A673 (cell line): ENCODE results near the gene SLC9A2. TPM values are rescaled to one million over a fixed set of nuclear protein-coding genes. Genes with fewer than 3 reads are reported as not detected.

Source experiments
- Bru-seq: library from RNA; stranded (reverse); fragments of 400-500 nt; gene quantifications from one replicate; lab custom pipeline; 2021; lab: Mats Ljungman, UMichigan
- BruChase-seq, 2 experiments: library from RNA; stranded (reverse); fragments of 400-500 nt; gene quantifications; one replicate each; lab custom pipeline; 2021; lab: Mats Ljungman, UMichigan
- BruUV-seq: library from RNA; stranded (reverse); fragments of 400-500 nt; replicated peaks from 2 replicates; lab custom pipeline; 2021; lab: Mats Ljungman, UMichigan
- CTCF ChIA-PET: fragments of 300-600 bp; sonication (Branson Sonifier 250); formaldehyde crosslinking; loops from one replicate; lab custom pipeline; 2022; ENCODE audit warnings: antibody characterized with exemption; lab: Charles Lee
- POLR2A ChIA-PET: fragments of 300-600 bp; sonication (Branson Sonifier 250); formaldehyde crosslinking; loops from one replicate; lab custom pipeline; 2022; ENCODE audit warnings: antibody characterized with exemption; ENCODE audit not compliant: low non-redundant PET; lab: Charles Lee
- DNase-seq: peaks from one replicate; pipeline ENCODE4 v3.0.0-alpha.2; 2015; ENCODE audit warnings: low spot score
- H3K27ac ChIP-seq: fragments of 200-600 bp; sonication (generic); 2 replicates; pipeline ENCODE4 v1.5.1; 2016; ENCODE audit warnings: mixed run types, low read depth, mild to moderate bottlenecking, mixed read lengths, antibody characterized with exemption, low read length; ENCODE audit not compliant: poor library complexity, severe bottlenecking
- H3K27me3 ChIP-seq: fragments of 200-600 bp; sonication (generic); replicated peaks from 2 replicates; pipeline ENCODE4 v1.6.1; 2017; ENCODE audit warnings: mixed run types, low read depth, mild to moderate bottlenecking, mixed read lengths, antibody characterized with exemption, low read length; ENCODE audit not compliant: insufficient read depth, poor library complexity
- H3K36me3 ChIP-seq: fragments of 200-600 bp; sonication (generic); 2 replicates; pipeline ENCODE4 v1.6.1; 2016; ENCODE audit warnings: mixed run types, mild to moderate bottlenecking, mixed read lengths, antibody characterized with exemption, low read length; ENCODE audit not compliant: insufficient read depth, poor library complexity, severe bottlenecking
- H3K4me1 ChIP-seq: fragments of 200-600 bp; sonication (generic); 2 replicates; pipeline ENCODE4 v1.6.1; 2017; ENCODE audit warnings: mixed run types, mild to moderate bottlenecking, mixed read lengths, antibody characterized with exemption, low read length; ENCODE audit not compliant: insufficient read depth, poor library complexity, severe bottlenecking
- H3K4me3 ChIP-seq: fragments of 200-600 bp; sonication (generic); 2 replicates; pipeline ENCODE4 v1.5.1; 2016; ENCODE audit warnings: low read depth, mixed run types, mild to moderate bottlenecking, mixed read lengths, low read length; ENCODE audit not compliant: poor library complexity, severe bottlenecking
- H3K9me3 ChIP-seq: fragments of 200-600 bp; sonication (generic); 2 replicates; pipeline ENCODE4 v1.6.1; 2016; ENCODE audit warnings: mixed run types, low read depth, mild to moderate bottlenecking, mixed read lengths, antibody characterized with exemption, low read length; ENCODE audit not compliant: poor library complexity, severe bottlenecking
- EZH2 ChIP-seq: fragments of 200-600 bp; sonication (generic); IDR thresholded peaks from 2 replicates; pipeline ENCODE4 v1.6.1; 2017; ENCODE audit warnings: borderline replicate concordance, low read depth, mild to moderate bottlenecking, mixed read lengths, antibody characterized with exemption, low read length; ENCODE audit not compliant: poor library complexity, severe bottlenecking
- intact Hi-C: fragments of 100-400 bp; cut with micrococcal nuclease; formaldehyde crosslinking; loops from one replicate; pipeline ENCODE4 v1.10.0; 2022; ENCODE audit not compliant: unreplicated experiment
- long read RNA-seq: library from polyadenylated mRNA; stranded (forward); transcript quantifications from one replicate; pipeline ENCODE4 v2.0.0, GENCODE V29; 2022
- total RNA-seq: library from RNA; stranded (reverse); gene quantifications from 2 replicates; pipeline ENCODE4 v1.2.3, GENCODE V29; 2021
- TF ChIP-seq, protein P1 (sequence below): fragments of 300-800, 200-600 bp; sonication (generic); conservative IDR thresholded peaks from 2 replicates; pipeline ENCODE4 v1.5.1; 2017; ENCODE audit warnings: low read depth, mild to moderate bottlenecking, antibody characterized with exemption, low read length, moderate library complexity, mixed read lengths

The SLC9A2 gene
- total RNA-seq: not detected in 2 replicates
- Bru-seq, nascent RNA: percentile 1 among the genes with signal in this experiment
- BruChase-seq, experiment 1, labeled RNA remaining after a 2-hour chase: not detected
- percentile 1 among the genes with signal in this experiment for BruChase-seq, experiment 2, labeled RNA remaining after a 6-hour chase
- long read RNA-seq: 0 reads

- intact Hi-C loops: loop anchor here (5.0 kb wide), 1 partner anchor 97 kb away; no protein-coding TSS in a partner anchor
- Histone ChIP-seq H3K4me1 (no peaks in the 10 kb centered on the region), H3K27ac (no peak within 1 kb of the TSS), H3K4me3 (peak within 1 kb of the TSS; percentile 16), H3K9me3 (no peaks in the 10 kb centered on the region), H3K27me3 (peaks cover 80% of the 10 kb centered on the region), H3K36me3 (no peaks in the 10 kb centered on the region)
- BruUV-seq: no TSS peak
- peak; percentile 4 for DNase-seq
- TF ChIP-seq, protein P1, sequence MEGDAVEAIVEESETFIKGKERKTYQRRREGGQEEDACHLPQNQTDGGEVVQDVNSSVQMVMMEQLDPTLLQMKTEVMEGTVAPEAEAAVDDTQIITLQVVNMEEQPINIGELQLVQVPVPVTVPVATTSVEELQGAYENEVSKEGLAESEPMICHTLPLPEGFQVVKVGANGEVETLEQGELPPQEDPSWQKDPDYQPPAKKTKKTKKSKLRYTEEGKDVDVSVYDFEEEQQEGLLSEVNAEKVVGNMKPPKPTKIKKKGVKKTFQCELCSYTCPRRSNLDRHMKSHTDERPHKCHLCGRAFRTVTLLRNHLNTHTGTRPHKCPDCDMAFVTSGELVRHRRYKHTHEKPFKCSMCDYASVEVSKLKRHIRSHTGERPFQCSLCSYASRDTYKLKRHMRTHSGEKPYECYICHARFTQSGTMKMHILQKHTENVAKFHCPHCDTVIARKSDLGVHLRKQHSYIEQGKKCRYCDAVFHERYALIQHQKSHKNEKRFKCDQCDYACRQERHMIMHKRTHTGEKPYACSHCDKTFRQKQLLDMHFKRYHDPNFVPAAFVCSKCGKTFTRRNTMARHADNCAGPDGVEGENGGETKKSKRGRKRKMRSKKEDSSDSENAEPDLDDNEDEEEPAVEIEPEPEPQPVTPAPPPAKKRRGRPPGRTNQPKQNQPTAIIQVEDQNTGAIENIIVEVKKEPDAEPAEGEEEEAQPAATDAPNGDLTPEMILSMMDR: no peak
- TF ChIP-seq EZH2: no peak
- CTCF ChIA-PET: no interaction called here
- POLR2A ChIA-PET: no interaction called here
Measured at GRCh38 chr2:102619414-102620319, at the start of gene SLC9A2. Gene SLC9A2, plus strand, starts transcription at chr2:102619553. Its CDS starts 296 bp downstream, at chr2:102619849.

DNA sequence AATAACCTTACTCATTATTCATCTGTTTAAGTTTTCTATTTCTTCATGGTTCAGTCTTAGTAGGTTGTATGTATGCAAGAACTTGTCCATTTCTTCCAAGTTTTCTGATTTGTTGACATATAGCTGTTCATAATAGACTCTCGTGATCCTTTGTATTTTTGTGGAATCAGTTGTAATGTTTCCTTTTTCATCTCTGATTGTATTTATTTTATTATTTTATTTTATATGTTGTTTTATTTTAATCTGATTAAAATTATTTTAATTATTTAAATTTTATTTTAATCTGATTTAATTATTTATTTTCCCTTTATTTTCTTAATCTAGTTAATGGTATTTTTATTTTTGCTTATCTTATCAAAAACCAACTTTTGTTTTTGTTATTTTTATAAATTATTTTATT, 43.5 kb upstream of the SLC9A2 start:
- intact Hi-C loops: no loop called here
- H3K36me3 ChIP-seq: no peaks in the 10 kb centered on the region
- POLR2A ChIA-PET: no interaction called here
- H3K27ac ChIP-seq: no peak overlapping the region
- BruUV-seq: no TSS peak
- H3K4me3 ChIP-seq: no peak overlapping the region
- DNase-seq: no peak
- CTCF ChIA-PET: no interaction called here
- no peaks in the 10 kb centered on the region for H3K9me3 ChIP-seq
- TF ChIP-seq, protein P1: no peak
- no peak for TF ChIP-seq EZH2
- no peaks in the 10 kb centered on the region for H3K4me1 ChIP-seq
- no peaks in the 10 kb centered on the region for H3K27me3 ChIP-seq

DNA sequence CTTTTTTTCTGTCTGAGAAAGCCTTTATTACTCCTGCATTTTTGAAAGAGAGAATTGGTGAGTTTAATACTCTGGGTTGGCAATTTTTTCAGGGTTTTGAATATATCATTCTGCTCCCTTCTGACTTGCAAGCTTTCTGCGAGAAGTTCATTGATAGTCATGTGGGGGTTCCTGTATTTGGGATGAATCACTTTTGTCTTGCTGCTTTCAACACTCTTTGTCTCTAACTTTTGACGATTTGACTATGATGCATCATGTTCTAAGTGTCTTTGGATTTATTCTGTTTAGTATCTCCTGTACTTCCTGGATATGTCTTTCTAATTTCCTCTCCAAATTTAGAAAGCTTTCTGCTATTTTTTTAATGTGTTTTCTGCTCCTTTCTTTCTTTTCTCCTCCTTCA, 41.0 kb upstream of the SLC9A2 start:
- no peaks in the 10 kb centered on the region for H3K36me3 ChIP-seq
- ChIA-PET CTCF (no interaction called here), POLR2A (no interaction called here)
- H3K27ac ChIP-seq: no peak overlapping the region
- H3K4me3 ChIP-seq: no peak overlapping the region
- H3K27me3 ChIP-seq: no peaks in the 10 kb centered on the region
- DNase-seq: no peak
- H3K9me3 ChIP-seq: no peaks in the 10 kb centered on the region
- intact Hi-C loops: no loop called here
- BruUV-seq: no TSS peak
- TF ChIP-seq EZH2: no peak
- TF ChIP-seq, protein P1: no peak
- no peaks in the 10 kb centered on the region for H3K4me1 ChIP-seq
